H9 (cell line): Measurements from ENCODE around the gene CDK12. TPM values are rescaled to one million over a fixed set of nuclear protein-coding genes. Genes with fewer than 3 reads are reported as not detected.

Experiments used
- DNase-seq: peaks from one replicate; pipeline ENCODE4 v3.0.0-alpha.2; 2017
- H2AFZ ChIP-seq: one replicate; pipeline ENCODE4 v1.6.1; 2013; ENCODE audit warnings: mild to moderate bottlenecking, low read length, control low read depth, moderate library complexity
- H2AK5ac ChIP-seq: 2 replicates; pipeline ENCODE4 v1.6.1; 2013; ENCODE audit warnings: low read length, control low read depth, mixed read lengths; ENCODE audit not compliant: insufficient read length
- H2BK120ac ChIP-seq: one replicate; pipeline ENCODE4 v1.6.1; 2013; ENCODE audit warnings: low read depth, mild to moderate bottlenecking, low read length, control low read depth, inconsistent platforms; ENCODE audit not compliant: poor library complexity, severe bottlenecking
- H2BK12ac ChIP-seq: 2 replicates; pipeline ENCODE4 v1.6.1; 2013; ENCODE audit warnings: low read length, control low read depth, mixed read lengths, low read depth; ENCODE audit not compliant: insufficient read length
- H2BK15ac ChIP-seq: 2 replicates; pipeline ENCODE4 v1.6.1; 2013; ENCODE audit warnings: low read depth, low read length, control low read depth
- H2BK20ac ChIP-seq: one replicate; pipeline ENCODE4 v1.6.1; 2013; ENCODE audit warnings: low read depth, mild to moderate bottlenecking, low read length, control low read depth, inconsistent platforms; ENCODE audit not compliant: poor library complexity, severe bottlenecking
- H2BK5ac ChIP-seq: 2 replicates; pipeline ENCODE4 v1.6.1; 2013; ENCODE audit warnings: low read length, control low read depth, mixed read lengths; ENCODE audit not compliant: insufficient read length
- H3K14ac ChIP-seq: 2 replicates; pipeline ENCODE4 v1.6.1; 2013; ENCODE audit warnings: low read length, control low read depth; ENCODE audit not compliant: insufficient read depth
- H3K18ac ChIP-seq: 2 replicates; pipeline ENCODE4 v1.6.1; 2013; ENCODE audit warnings: low read depth, mild to moderate bottlenecking, mixed read lengths, low read length, control low read depth; ENCODE audit not compliant: insufficient read length
- H3K23ac ChIP-seq: 2 replicates; pipeline ENCODE4 v1.6.1; 2013; ENCODE audit warnings: low read length, control low read depth, mixed read lengths, low read depth; ENCODE audit not compliant: insufficient read length
- H3K23me2 ChIP-seq: 2 replicates; pipeline ENCODE4 v1.6.1; 2013; ENCODE audit warnings: low read depth, mild to moderate bottlenecking, mixed read lengths, low read length, control low read depth; ENCODE audit not compliant: insufficient read length, poor library complexity, severe bottlenecking
- H3K27ac ChIP-seq: 2 replicates; pipeline ENCODE4 v1.5.1; 2013; ENCODE audit warnings: low read length, control low read depth, mixed read lengths, low read depth; ENCODE audit not compliant: insufficient read length
- H3K27me3 ChIP-seq: 2 replicates; pipeline ENCODE4 v1.6.1; 2013; ENCODE audit warnings: low read length, control low read depth, inconsistent platforms; ENCODE audit not compliant: insufficient read depth
- H3K4ac ChIP-seq: 2 replicates; pipeline ENCODE4 v1.6.1; 2013; ENCODE audit warnings: low read depth, mild to moderate bottlenecking, control low read depth, inconsistent platforms, low read length, moderate library complexity
- H3K4me1 ChIP-seq: 2 replicates; pipeline ENCODE4 v1.6.1; 2013; ENCODE audit warnings: low read length, control low read depth, inconsistent platforms; ENCODE audit not compliant: insufficient read depth
- H3K4me2 ChIP-seq: 2 replicates; pipeline ENCODE4 v1.6.1; 2013; ENCODE audit warnings: low read length, control low read depth, mixed read lengths; ENCODE audit not compliant: insufficient read length, insufficient read depth
- H3K56ac ChIP-seq: 2 replicates; pipeline ENCODE4 v1.6.1; 2013; ENCODE audit warnings: low read depth, mild to moderate bottlenecking, mixed read lengths, low read length, control low read depth; ENCODE audit not compliant: insufficient read length
- H3K79me1 ChIP-seq: 2 replicates; pipeline ENCODE4 v1.6.1; 2013; ENCODE audit warnings: low read depth, mild to moderate bottlenecking, moderate library complexity, low read length, control low read depth, inconsistent platforms; ENCODE audit not compliant: insufficient read depth, poor library complexity, severe bottlenecking
- H3K79me2 ChIP-seq: 2 replicates; pipeline ENCODE4 v1.6.1; 2013; ENCODE audit warnings: low read length, control low read depth, inconsistent platforms; ENCODE audit not compliant: insufficient read depth
- H3K9ac ChIP-seq: 2 replicates; pipeline ENCODE4 v1.6.1; 2013; ENCODE audit warnings: low read length, control low read depth, mixed read lengths; ENCODE audit not compliant: insufficient read length; ENCODE audit errors: extremely low read depth
- H3K9me3 ChIP-seq: one replicate; pipeline ENCODE4 v1.6.1; 2013; ENCODE audit warnings: low read depth, low read length, inconsistent platforms; ENCODE audit not compliant: control insufficient read depth
- H3T11ph ChIP-seq: one replicate; pipeline ENCODE4 v1.6.1; 2013; ENCODE audit warnings: mild to moderate bottlenecking, low read length, control low read depth, inconsistent platforms
- H4K20me1 ChIP-seq: one replicate; pipeline ENCODE4 v1.6.1; 2013; ENCODE audit not compliant: control insufficient read depth, insufficient read length, insufficient read depth
- H4K5ac ChIP-seq: 2 replicates; pipeline ENCODE4 v1.6.1; 2013; ENCODE audit warnings: low read depth, mild to moderate bottlenecking, mixed read lengths, low read length, control low read depth; ENCODE audit not compliant: insufficient read length
- H4K8ac ChIP-seq: replicated peaks from 2 replicates; pipeline ENCODE4 v1.6.1; 2013; ENCODE audit warnings: low read length, control low read depth, mixed read lengths, low read depth; ENCODE audit not compliant: insufficient read length
- H4K91ac ChIP-seq: 2 replicates; pipeline ENCODE4 v1.6.1; 2013; ENCODE audit warnings: low read depth, mild to moderate bottlenecking, moderate library complexity, mixed read lengths, low read length, control low read depth; ENCODE audit not compliant: insufficient read length
- H3K27ac Mint-ChIP-seq, 3 experiments: 2 replicates in 2 of 3; 3 replicates in 1 of 3; pipeline ENCODE4 v1.8.0; 2020 to 2021; ENCODE audit warnings: mixed read lengths in 3 of 3, mild to moderate bottlenecking in 1 of 3, moderate library complexity in 1 of 3
- H3K27me3 Mint-ChIP-seq: 2 replicates; pipeline ENCODE4 v1.8.0; 2021; ENCODE audit warnings: low read depth, mild to moderate bottlenecking, moderate library complexity, mixed read lengths
- H3K36me3 Mint-ChIP-seq, 3 experiments: 2 replicates in 2 of 3; 3 replicates in 1 of 3; pipeline ENCODE4 v1.8.0; 2020 to 2021; ENCODE audit warnings: low read depth in 3 of 3, mixed read lengths in 3 of 3; ENCODE audit not compliant: insufficient read depth in 1 of 3
- H3K4me1 Mint-ChIP-seq, 2 experiments: 2 replicates each; pipeline ENCODE4 v1.8.0; 2020; ENCODE audit warnings: mixed read lengths in 2 of 2
- H3K4me3 Mint-ChIP-seq, 2 experiments: 2 replicates in 1 of 2; 3 replicates in 1 of 2; pipeline ENCODE4 v1.8.0; 2020 to 2021; ENCODE audit warnings: mild to moderate bottlenecking in 2 of 2, mixed read lengths in 2 of 2, moderate library complexity in 1 of 2
- H3K9me3 Mint-ChIP-seq, 2 experiments: 2 replicates in 1 of 2; 3 replicates in 1 of 2; pipeline ENCODE4 v1.8.0; 2020; ENCODE audit warnings: mild to moderate bottlenecking in 2 of 2, mixed read lengths in 2 of 2, moderate library complexity in 1 of 2
- WGBS: extraction: QIAGEN DNeasy Blood & Tissue Kit; methylation state at CpG from one replicate; pipeline ENCODE4 v1.1.7; 2013; ENCODE audit warnings: missing lambda C conversion rate, low lambda C conversion rate, mixed read lengths; ENCODE audit not compliant: insufficient read length; ENCODE audit errors: extremely low coverage; 5-methylcytosine and 5-hydroxymethylcytosine counted together
- total RNA-seq: library from RNA; stranded (reverse); gene quantifications from 2 replicates; pipeline ENCODE4 v1.2.1, GENCODE V29; 2021
- TF ChIP-seq, protein P1 (sequence below): fragments of 200-600 bp; sonication (generic); conservative IDR thresholded peaks from 3 replicates; pipeline ENCODE4 v1.8.0; 2021; ENCODE audit warnings: antibody characterized with exemption, mild to moderate bottlenecking

The CDK12 gene
- total RNA-seq, 1 experiment from 2014 or later = 87.6 TPM

DNA sequence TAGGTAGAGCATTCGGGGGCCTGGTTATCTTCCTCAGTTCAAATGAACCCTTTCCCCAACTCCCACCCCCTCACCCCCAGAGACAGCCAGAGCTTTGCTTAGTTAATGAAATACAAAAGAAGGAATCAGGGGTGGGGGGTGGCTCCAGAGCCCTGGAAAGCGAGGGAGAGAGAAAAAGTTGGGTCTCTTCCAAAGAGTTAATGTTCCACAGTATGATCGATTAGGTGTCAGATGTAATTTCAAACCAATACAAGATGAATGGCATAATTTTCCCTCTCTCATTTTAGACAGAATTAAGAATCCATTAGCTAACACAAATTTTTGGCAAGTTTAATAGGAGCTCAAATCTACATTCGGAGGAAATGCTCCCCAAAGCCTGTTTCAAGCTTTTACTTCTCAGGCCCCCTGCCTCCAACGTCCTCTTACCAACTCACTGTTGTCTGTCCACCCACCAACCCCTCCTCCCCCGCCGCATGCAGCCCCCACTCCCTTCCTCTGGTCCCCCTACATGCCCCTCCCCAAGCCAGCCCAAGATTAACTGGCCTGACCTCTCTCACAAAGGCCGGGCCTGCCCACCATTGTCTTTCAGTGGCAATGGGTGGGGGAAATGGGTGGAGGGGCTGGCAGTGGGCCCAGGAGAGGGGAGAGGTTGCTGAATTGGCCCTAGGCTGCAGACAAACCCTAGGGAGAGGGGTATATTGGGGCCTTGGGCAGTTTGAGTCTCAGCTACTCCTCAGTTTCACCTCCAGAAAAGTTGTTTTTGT, 118.2 kb downstream of the CDK12 start:
- H2BK120ac ChIP-seq = no peak overlapping the region
- no peaks in the 10 kb centered on the region for H4K20me1 ChIP-seq
- H3K79me1 ChIP-seq = no peaks in the 10 kb centered on the region
- TF ChIP-seq, protein P1, sequence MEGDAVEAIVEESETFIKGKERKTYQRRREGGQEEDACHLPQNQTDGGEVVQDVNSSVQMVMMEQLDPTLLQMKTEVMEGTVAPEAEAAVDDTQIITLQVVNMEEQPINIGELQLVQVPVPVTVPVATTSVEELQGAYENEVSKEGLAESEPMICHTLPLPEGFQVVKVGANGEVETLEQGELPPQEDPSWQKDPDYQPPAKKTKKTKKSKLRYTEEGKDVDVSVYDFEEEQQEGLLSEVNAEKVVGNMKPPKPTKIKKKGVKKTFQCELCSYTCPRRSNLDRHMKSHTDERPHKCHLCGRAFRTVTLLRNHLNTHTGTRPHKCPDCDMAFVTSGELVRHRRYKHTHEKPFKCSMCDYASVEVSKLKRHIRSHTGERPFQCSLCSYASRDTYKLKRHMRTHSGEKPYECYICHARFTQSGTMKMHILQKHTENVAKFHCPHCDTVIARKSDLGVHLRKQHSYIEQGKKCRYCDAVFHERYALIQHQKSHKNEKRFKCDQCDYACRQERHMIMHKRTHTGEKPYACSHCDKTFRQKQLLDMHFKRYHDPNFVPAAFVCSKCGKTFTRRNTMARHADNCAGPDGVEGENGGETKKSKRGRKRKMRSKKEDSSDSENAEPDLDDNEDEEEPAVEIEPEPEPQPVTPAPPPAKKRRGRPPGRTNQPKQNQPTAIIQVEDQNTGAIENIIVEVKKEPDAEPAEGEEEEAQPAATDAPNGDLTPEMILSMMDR = no peak
- no peak overlapping the region for H3K18ac ChIP-seq
- Mint-ChIP-seq H3K9me3 (no peaks in the 10 kb centered on the region), H3K36me3 (no peaks in the 10 kb centered on the region), H3K27ac (peak overlapping the region; percentile 49 to 83 (median 66); a peak in 3 of 7 replicates), H3K4me3 (peak overlapping the region; percentile 39 to 69), H3K4me1 (peaks cover 36 to 43% of the 10 kb centered on the region in 2 experiments), H3K27me3 (peaks cover 44% of the 10 kb centered on the region)
- no peak overlapping the region for H2BK20ac ChIP-seq
- H3K4me2 ChIP-seq = no peak overlapping the region
- H3K4me1 ChIP-seq = peaks cover 12% of the 10 kb centered on the region
- no peak overlapping the region for H2BK15ac ChIP-seq
- no peak overlapping the region for H3T11ph ChIP-seq
- no peak overlapping the region for H4K91ac ChIP-seq
- H3K27ac ChIP-seq = no peak overlapping the region
- peak; percentile 92 for DNase-seq
- H4K5ac ChIP-seq = no peak overlapping the region
- no peak overlapping the region for H2AK5ac ChIP-seq
- H3K23ac ChIP-seq = no peak overlapping the region
- no peak overlapping the region for H3K9ac ChIP-seq
- no peak overlapping the region for H3K56ac ChIP-seq
- no peaks in the 10 kb centered on the region for H3K9me3 ChIP-seq
- no peak overlapping the region for H4K8ac ChIP-seq
- no peak overlapping the region for H2BK12ac ChIP-seq
- H3K23me2 ChIP-seq = no peaks in the 10 kb centered on the region
- no peak overlapping the region for H2AFZ ChIP-seq
- H3K79me2 ChIP-seq = no peaks in the 10 kb centered on the region
- no peaks in the 10 kb centered on the region for H3K27me3 ChIP-seq
- no peak overlapping the region for H3K14ac ChIP-seq
- H2BK5ac ChIP-seq = no peak overlapping the region
- no peak overlapping the region for H3K4ac ChIP-seq
- no CpG with 5 or more reads among the region's 8 CpGs for WGBS
